Spinal cord (tissue), 10 donors: ENCODE measurements around the gene SOCS2. TPM values are rescaled to one million over a fixed set of nuclear protein-coding genes. Genes with fewer than 3 reads are reported as not detected.

ENCODE experiments used
- DNase-seq, 6 donors: peaks; one replicate each; pipeline versions ENCODE4 v3.0.0 to v3.0.0-alpha.2; 2013 to 2015; ENCODE audit warnings: low spot score in 6 of 6, low read depth in 4 of 6
- H3K27ac ChIP-seq: one replicate; pipeline ENCODE4 v1.5.1; 2013; ENCODE audit warnings: low read depth, low read length, control low read depth
- H3K27me3 ChIP-seq: one replicate; pipeline ENCODE4 v1.6.1; 2013; ENCODE audit warnings: low read length; ENCODE audit not compliant: control insufficient read depth, insufficient read depth
- H3K36me3 ChIP-seq: one replicate; pipeline ENCODE4 v1.6.1; 2013; ENCODE audit warnings: low read length; ENCODE audit not compliant: control insufficient read depth, insufficient read depth
- H3K4me1 ChIP-seq: one replicate; pipeline ENCODE4 v1.6.1; 2013; ENCODE audit warnings: low read length; ENCODE audit not compliant: control insufficient read depth, insufficient read depth
- H3K4me3 ChIP-seq: one replicate; pipeline ENCODE4 v1.5.1; 2013; ENCODE audit warnings: low read depth, low read length, control low read depth
- H3K9me3 ChIP-seq: one replicate; pipeline ENCODE4 v1.6.1; 2013; ENCODE audit warnings: low read length; ENCODE audit not compliant: control insufficient read depth, insufficient read depth
- WGBS: methylation state at CpG from one replicate; pipeline ENCODE4 v1.1.5; 2013; ENCODE audit warnings: missing lambda C conversion rate; ENCODE audit not compliant: insufficient coverage; 5-methylcytosine and 5-hydroxymethylcytosine counted together
- polyA plus RNA-seq, 2 donors: library from polyadenylated mRNA; unstranded; fragments of 120-200 nt; gene quantifications; one replicate each; pipeline ENCODE4 v1.2.1, GENCODE V29; 2013; ENCODE audit not compliant: insufficient read length in 2 of 2
- total RNA-seq, 2 donors: library from RNA; depleted of rRNA in 1 of 2; stranded (reverse); fragments of 120-200 nt in 1 of 2; fragments of >200 nt in 1 of 2; gene quantifications; one replicate each; pipeline versions ENCODE4 v1.2.3 to v1.2.4, GENCODE V29; 2013 to 2014
- donor health status: healthy.

Gene SOCS2
- total and polyA plus RNA-seq, 4 donors: 20.3 to 31.2 (median 28.3) TPM

DNA sequence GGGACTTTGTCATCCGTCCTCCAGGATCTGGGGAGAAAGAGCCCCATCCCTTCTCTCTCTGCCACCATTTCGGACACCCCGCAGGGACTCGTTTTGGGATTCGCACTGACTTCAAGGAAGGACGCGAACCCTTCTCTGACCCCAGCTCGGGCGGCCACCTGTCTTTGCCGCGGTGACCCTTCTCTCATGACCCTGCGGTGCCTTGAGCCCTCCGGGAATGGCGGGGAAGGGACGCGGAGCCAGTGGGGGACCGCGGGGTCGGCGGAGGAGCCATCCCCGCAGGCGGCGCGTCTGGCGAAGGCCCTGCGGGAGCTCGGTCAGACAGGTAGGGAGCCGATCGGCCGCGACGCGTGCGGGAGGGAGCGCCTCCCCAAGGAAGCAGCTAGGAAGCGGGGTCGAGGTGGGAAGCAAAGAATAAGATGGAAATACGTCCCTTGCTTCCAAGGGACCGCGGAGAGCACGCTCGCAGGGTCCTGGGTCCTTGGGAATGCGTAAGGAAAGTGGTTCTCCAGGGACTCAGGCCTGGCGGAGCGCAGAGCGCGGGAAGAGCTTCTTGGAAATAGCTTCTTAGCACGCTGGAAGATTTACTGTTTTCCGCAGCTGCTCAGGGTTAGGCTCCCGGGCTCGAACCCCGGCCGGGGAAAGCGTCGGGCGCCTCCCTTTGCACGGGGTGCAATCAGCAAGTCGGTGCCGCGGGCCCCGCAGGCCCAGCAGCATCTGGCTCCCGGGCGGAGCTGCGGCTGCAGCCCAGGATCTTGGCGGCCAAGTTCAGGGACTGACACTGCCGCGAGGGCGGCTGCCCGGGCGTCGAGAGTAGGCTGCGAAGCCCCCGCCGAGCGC is 457 bp downstream of the SOCS2 start:
- Histone ChIP-seq H3K27ac (no peak overlapping the region), H3K4me1 (peaks cover 32% of the 10 kb centered on the region), H3K36me3 (no peaks in the 10 kb centered on the region), H3K9me3 (no peaks in the 10 kb centered on the region), H3K4me3 (peak overlapping the region; percentile 78), H3K27me3 (peaks cover 28% of the 10 kb centered on the region)
- under 1% methylated on average over 75 of the region's 75 CpGs for WGBS
- peak in 3 of 6 donors; percentile 15 to 71 (median 65) for DNase-seq

DNA sequence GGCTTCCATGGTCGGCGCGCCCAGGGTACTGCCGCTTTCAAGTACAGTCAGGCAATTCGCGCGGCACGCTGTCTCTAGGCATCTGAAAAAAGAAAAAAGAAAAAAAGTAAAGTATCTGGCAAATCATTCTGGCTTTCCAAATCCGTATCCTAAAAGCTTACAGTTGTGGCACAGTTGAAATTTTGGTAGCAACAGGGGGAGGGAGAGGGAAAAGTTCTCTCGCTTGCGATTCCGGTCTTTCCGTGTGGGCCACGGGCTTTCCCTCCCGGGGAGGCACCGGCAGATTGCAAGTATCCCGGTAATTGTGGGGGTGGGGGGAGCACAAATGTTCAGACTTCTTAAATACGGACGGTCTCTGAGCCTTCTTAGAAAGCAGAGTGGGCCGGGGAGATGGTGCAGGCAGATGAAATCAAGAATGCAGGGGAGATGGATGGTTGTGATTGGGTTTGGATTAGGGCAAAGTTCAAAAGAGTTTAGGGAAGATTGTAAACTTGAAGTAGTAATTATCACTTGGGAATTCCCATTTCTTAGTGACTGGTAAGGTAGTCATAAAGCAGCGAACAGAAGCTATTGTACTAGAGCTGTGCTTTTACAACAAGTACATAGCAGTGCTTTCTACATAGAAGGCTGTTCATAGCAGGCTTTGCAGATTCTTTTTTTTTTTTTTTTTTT is 1.2 kb downstream of the SOCS2 start:
- peak overlapping the region; percentile 78 for H3K4me3 ChIP-seq
- no peak overlapping the region for H3K27ac ChIP-seq
- peaks cover 28% of the 10 kb centered on the region for H3K27me3 ChIP-seq
- DNase-seq: peak in 2 of 6 donors; percentile 20 to 38
- no peaks in the 10 kb centered on the region for H3K36me3 ChIP-seq
- H3K4me1 ChIP-seq: peaks cover 32% of the 10 kb centered on the region
- no peaks in the 10 kb centered on the region for H3K9me3 ChIP-seq
- 9% methylated on average over 18 of the region's 21 CpGs for WGBS

DNA sequence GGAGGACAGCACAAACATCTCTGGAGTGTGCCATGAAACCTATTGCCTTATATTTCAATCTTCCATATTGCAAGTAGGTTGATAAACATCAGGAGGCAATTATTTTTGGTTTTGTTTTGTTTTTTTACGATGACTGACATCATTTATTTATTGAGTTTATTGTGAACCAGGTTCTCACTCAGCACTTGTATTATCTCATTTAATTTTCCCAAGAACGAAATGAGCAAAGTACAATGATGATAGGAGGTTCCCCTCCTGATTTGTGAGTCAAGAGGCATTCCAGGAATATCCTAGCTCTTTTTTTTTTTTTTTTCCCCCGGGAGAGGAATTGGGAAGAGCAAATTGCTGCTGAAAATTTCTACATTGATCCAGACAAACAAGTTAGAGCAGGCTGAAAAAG is 4.7 kb downstream of the SOCS2 start:
- no peak for DNase-seq
- H3K4me1 ChIP-seq: peaks cover 16% of the 10 kb centered on the region
- peaks cover 25% of the 10 kb centered on the region for H3K27me3 ChIP-seq
- H3K36me3 ChIP-seq: no peaks in the 10 kb centered on the region
- WGBS: no CpG with 5 or more reads among the region's 3 CpGs
- no peak overlapping the region for H3K4me3 ChIP-seq
- H3K9me3 ChIP-seq: no peaks in the 10 kb centered on the region
- H3K27ac ChIP-seq: no peak overlapping the region

DNA sequence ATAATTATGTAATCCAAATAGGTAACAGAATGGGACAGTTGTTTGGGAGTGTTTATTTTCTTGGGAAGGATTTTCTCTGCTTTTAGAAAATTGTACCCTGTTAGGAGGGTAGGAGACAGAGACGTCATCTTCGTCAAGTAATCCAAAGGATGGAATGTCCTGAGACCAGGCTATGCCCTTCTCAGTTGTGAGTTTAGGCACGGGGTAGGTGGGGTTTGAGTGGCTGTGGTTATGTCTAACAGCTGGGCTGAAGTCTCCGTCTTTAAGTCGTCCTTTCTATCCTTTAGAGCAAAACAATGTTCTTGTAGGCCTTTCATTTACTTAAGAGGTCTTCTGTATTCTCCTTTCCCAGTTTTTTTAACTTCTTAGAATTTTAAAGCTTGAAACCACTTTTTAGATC is 5.7 kb downstream of the SOCS2 start:
- Histone ChIP-seq H3K4me1 (peaks cover 6% of the 10 kb centered on the region), H3K27ac (no peak overlapping the region), H3K4me3 (no peak overlapping the region), H3K9me3 (no peaks in the 10 kb centered on the region), H3K27me3 (peaks cover 16% of the 10 kb centered on the region), H3K36me3 (no peaks in the 10 kb centered on the region)
- DNase-seq: no peak
- WGBS: 100% methylated on average over 2 of the region's 5 CpGs

DNA sequence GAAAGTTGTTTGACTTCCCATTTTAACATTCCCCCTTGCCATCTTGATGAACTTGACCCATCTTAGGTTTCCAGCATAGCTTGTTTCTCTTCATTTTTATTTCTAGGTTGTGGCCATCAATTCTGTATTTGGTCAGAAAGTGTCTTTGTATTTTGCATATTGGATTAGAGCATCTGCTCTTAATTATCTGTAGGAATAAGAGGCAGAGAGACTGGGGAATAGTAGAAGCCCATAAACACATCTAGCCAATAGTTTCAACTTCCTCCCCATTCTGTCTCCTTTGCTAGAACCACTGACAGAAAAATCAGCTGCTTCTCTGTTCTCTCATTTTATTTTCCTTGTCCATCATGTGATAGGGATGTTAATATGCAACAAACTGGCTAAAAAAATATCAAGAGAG is 8.2 kb downstream of the SOCS2 start:
- DNase-seq: no peak
- no peak overlapping the region for H3K27ac ChIP-seq
- no peaks in the 10 kb centered on the region for H3K27me3 ChIP-seq
- no peak overlapping the region for H3K4me3 ChIP-seq
- no peaks in the 10 kb centered on the region for H3K9me3 ChIP-seq
- no peaks in the 10 kb centered on the region for H3K36me3 ChIP-seq
- H3K4me1 ChIP-seq: no peaks in the 10 kb centered on the region

DNA sequence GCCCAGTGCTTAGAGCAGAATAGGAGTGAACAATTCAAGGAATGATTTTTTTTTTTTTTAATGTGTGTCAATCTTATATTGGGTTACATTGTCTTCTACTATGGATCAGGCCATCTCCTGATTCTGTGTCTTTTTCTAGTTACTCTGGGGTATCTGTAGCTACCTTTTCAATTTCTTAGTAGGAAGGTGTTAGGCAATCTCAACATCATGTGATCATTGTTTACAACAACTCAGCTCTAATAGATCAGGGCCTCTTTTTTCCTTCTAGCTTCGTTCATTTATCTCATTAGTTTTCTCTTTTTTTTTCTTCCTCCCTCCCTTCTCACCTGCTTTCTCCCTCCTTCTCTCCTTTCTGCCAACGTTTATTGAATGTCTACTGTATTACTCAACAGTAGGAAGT is 8.9 kb downstream of the SOCS2 start:
- Histone ChIP-seq H3K27ac (no peak overlapping the region), H3K4me1 (no peaks in the 10 kb centered on the region), H3K4me3 (no peak overlapping the region), H3K36me3 (no peaks in the 10 kb centered on the region), H3K9me3 (no peaks in the 10 kb centered on the region), H3K27me3 (no peaks in the 10 kb centered on the region)
- DNase-seq: no peak
- WGBS: no CpG with 5 or more reads among the region's 2 CpGs

DNA sequence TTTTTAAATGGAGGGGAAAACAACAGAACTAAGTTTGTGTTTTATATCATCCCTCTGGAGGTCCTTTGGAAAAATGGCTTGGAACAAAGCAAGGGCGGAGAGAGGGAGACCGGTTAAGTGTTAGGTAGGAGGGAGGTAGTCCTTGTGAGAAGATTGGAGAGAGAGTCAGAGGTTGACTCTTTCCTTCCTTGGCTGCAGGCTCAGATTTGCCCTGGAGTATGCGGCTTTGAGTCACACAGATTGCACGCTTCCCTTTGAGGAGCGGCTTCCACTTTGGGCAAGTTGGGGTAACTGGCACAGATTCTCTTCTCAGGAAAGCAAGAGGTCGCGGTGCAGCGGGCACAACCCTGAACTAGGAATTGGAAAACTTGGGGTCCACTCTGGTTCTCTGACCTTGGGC is 9.9 kb downstream of the SOCS2 start:
- no peak overlapping the region for H3K4me3 ChIP-seq
- H3K27me3 ChIP-seq: no peaks in the 10 kb centered on the region
- no peaks in the 10 kb centered on the region for H3K4me1 ChIP-seq
- H3K27ac ChIP-seq: no peak overlapping the region
- H3K9me3 ChIP-seq: no peaks in the 10 kb centered on the region
- DNase-seq: no peak
- 96% methylated on average over 8 of the region's 8 CpGs for WGBS
- H3K36me3 ChIP-seq: no peaks in the 10 kb centered on the region

DNA sequence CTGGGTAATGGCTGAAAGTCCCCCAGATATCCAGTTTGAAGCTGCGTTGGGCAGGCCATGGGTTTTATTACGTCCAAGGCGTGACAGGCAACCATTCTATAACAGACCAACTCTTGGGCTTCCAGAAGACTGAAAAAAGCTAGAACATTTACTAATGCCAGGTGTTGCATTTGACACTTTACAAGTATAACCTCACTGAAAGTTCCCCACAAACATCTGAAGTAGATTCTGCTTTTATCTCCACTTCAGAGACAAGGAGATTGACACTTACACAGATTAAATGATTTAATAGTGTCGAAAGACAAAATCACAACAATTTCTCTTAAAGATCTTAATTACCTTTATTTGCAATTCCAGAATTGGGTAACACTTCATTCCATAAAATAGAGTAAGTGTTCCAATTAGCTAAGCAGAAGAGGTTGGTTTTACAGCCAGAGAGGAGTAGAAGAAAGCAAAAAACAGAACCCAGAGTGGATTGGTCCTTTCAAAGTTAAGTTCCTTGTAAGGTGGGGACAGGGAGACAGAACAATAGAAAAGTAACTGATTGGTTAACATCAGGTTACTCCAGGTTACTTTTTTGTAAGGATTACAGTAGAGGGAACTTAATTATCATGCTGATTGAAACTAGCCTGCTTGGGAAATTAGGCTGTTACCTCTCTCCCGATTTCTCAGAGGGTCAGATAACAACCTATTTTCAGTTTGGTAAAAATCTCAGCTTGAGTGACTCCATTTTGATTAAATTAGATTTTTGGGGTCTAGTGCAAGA is 11.3 kb downstream of the SOCS2 start:
- Histone ChIP-seq H3K9me3 (no peaks in the 10 kb centered on the region), H3K4me1 (no peaks in the 10 kb centered on the region), H3K4me3 (no peak overlapping the region), H3K36me3 (no peaks in the 10 kb centered on the region), H3K27ac (no peak overlapping the region), H3K27me3 (no peaks in the 10 kb centered on the region)
- 96% methylated on average over 3 of the region's 5 CpGs for WGBS
- DNase-seq: no peak

DNA sequence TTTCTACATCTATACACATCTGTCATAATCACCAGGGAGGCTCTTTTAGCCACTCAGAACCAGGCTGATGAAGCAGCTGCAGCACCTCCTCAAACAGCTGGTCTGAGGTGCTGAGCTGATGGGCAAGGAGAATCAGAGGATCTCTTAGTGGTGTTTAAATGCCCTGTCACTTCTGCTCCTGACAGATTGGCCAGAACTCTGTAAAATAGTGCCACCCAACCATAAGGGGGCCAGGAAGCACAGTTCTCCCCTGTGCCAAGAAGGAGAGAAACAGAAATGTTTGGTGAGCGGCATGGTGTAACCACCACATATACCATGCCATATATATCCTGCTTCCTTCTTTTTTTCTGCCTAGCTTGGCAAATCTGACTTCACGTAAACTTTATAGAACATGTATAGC is 12.8 kb downstream of the SOCS2 start:
- Histone ChIP-seq H3K9me3 (no peaks in the 10 kb centered on the region), H3K4me3 (no peak overlapping the region), H3K36me3 (no peaks in the 10 kb centered on the region), H3K4me1 (no peaks in the 10 kb centered on the region), H3K27ac (no peak overlapping the region), H3K27me3 (no peaks in the 10 kb centered on the region)
- DNase-seq: no peak
- WGBS: 92% methylated on average over 2 of the region's 2 CpGs
